ENCODE measurements around the gene PEG3.

Gene PEG3

DNA sequence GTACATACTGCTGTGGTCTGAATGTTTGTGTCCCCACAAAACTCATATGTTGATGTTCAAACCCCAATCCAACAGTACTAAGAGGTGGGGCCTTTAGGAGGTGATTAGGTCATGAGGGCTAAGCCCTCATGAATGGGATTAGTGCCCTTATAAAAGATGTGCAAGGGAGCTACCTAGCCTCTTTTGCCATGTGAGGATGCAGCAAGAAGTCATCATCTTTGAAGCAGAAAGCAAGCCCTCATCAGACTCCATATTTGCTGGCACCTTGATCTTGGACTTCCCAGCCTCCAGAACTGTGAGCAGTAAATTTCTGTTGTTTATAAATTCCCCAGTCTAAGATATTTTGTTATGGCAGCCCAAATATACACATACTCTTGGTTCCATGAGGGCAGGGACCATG lies 33.9 kb downstream of the PEG3 start:
- no peak for DNase-seq

Data from NCI-H1417 (cell line).